ENCODE measurements around the gene KIAA0586.

GRCh38 chr14:58477653-58478052 is 50.1 kb downstream of the KIAA0586 start:
- no peak for TF ChIP-seq CTCF (IDR thresholded peaks at IDR 0.05)
- TF ChIP-seq POLR2A (IDR thresholded peaks at IDR 0.05): no peak
